HCT116 (cell line): ENCODE data around the gene MTFR1L. TPM values are rescaled to one million over a fixed set of nuclear protein-coding genes. Genes with fewer than 3 reads are reported as not detected.

Experiments used
- ATAC-seq: fragments of 200-7000 bp; cut with Tn5 transposase; 2 replicates; pipeline ENCODE4 v1.9.1; 2020; ENCODE audit warnings: mild to moderate bottlenecking, moderate library complexity
- BruUV-seq: library from RNA; stranded (reverse); fragments of 400-500 nt; replicated peaks from 2 replicates; lab custom pipeline; 2021; lab: Mats Ljungman, UMichigan
- CTCF ChIA-PET: fragments of 300-600 bp; sonication (Branson Sonifier 250); formaldehyde crosslinking; loops from one replicate; lab custom pipeline; 2021; ENCODE audit warnings: antibody characterized with exemption; lab: Charles Lee
- POLR2A ChIA-PET: fragments of 300-600, 350-600 bp; sonication (Branson Sonifier 250); formaldehyde crosslinking; loops from one replicate; lab custom pipeline; 2021; ENCODE audit warnings: antibody characterized with exemption; lab: Charles Lee
- RAD21 ChIA-PET, 2 experiments: fragments of 300-600 bp; sonication (Branson Sonifier 250); formaldehyde crosslinking; loops; one replicate each; lab custom pipeline; 2023; ENCODE audit warnings: low total read pairs in 2 of 2; ENCODE audit not compliant: uncharacterized antibody in 2 of 2, unreplicated experiment in 2 of 2, low non-redundant PET in 1 of 2; lab: Charles Lee
- DNase-seq: peaks from one replicate; pipeline ENCODE4 v3.0.0-alpha.2; 2010; ENCODE audit warnings: low read depth, low spot score
- H2AFZ ChIP-seq: fragments of 200-600 bp; shearing (Covaris generic), sonication (generic); 2 replicates; pipeline ENCODE4 v1.6.1; 2017; ENCODE audit warnings: low read depth, mixed run types, mixed read lengths, antibody characterized with exemption, low read length; ENCODE audit not compliant: poor library complexity, severe bottlenecking
- H3K27ac ChIP-seq: 2 replicates; pipeline ENCODE4 v1.5.1; 2012; ENCODE audit warnings: low read depth, low read length
- H3K27me3 ChIP-seq: fragments of 200-600 bp; sonication (generic); 2 replicates; pipeline ENCODE4 v1.6.1; 2016; ENCODE audit warnings: mixed run types, low read length, mixed read lengths; ENCODE audit not compliant: insufficient read depth
- H3K36me3 ChIP-seq, 2 experiments: fragments of 200-500 bp in 1 of 2; fragments of 200-600 bp in 1 of 2; sonication (Bioruptor generic) in 1 of 2; sonication (generic) in 1 of 2; 2 replicates each; pipeline versions ENCODE4 v1.5.1 to v1.6.1; 2014 to 2016; ENCODE audit warnings: low read length in 2 of 2, inconsistent platforms in 1 of 2, mixed read lengths in 1 of 2, mixed run types in 1 of 2; ENCODE audit not compliant: insufficient read depth in 2 of 2, control insufficient read depth in 1 of 2
- H3K4me1 ChIP-seq, 2 experiments: fragments of 200-600 bp in 1 of 2; sonication (generic) in 1 of 2; 2 replicates each; pipeline versions ENCODE4 v1.5.1 to v1.6.1; 2012 to 2017; ENCODE audit warnings: low read length in 2 of 2, inconsistent platforms in 1 of 2, mild to moderate bottlenecking in 1 of 2, mixed read lengths in 1 of 2, mixed run types in 1 of 2, moderate library complexity in 1 of 2; ENCODE audit not compliant: insufficient read depth in 2 of 2, control insufficient read depth in 1 of 2
- H3K4me2 ChIP-seq: fragments of 200-600 bp; sonication (generic); 2 replicates; pipeline ENCODE4 v1.6.1; 2017; ENCODE audit warnings: mixed run types, low read length, mixed read lengths
- H3K4me3 ChIP-seq, 2 experiments: fragments of 200-600 bp in 1 of 2; sonication (generic) in 1 of 2; replicated peaks in 1 of 2; 2 replicates each; pipeline ENCODE4 v1.5.1; 2011 to 2016; ENCODE audit warnings: low read length in 2 of 2, control low read depth in 1 of 2, low read depth in 1 of 2, mild to moderate bottlenecking in 1 of 2, mixed read lengths in 1 of 2, mixed run types in 1 of 2
- H3K79me2 ChIP-seq: fragments of 200-600 bp; sonication (generic); 2 replicates; pipeline ENCODE4 v1.6.1; 2017; ENCODE audit warnings: mild to moderate bottlenecking, mixed run types, low read length, moderate library complexity, mixed read lengths; ENCODE audit not compliant: insufficient read depth
- H3K9ac ChIP-seq: fragments of 200-600 bp; sonication (generic); 2 replicates; pipeline ENCODE4 v1.6.1; 2016; ENCODE audit warnings: low read length, mixed read lengths
- H3K9me2 ChIP-seq: fragments of 200-600 bp; sonication (generic), shearing (Covaris generic); 2 replicates; pipeline ENCODE4 v1.6.1; 2017; ENCODE audit warnings: mixed run types, mild to moderate bottlenecking, moderate library complexity; ENCODE audit not compliant: insufficient read depth
- H3K9me3 ChIP-seq, 2 experiments: fragments of 200-500 bp in 1 of 2; fragments of 200-600 bp in 1 of 2; sonication (Bioruptor generic) in 1 of 2; sonication (generic) in 1 of 2; 2 replicates each; pipeline ENCODE4 v1.6.1; 2014 to 2017; ENCODE audit warnings: low read length in 2 of 2, mixed read lengths in 2 of 2, inconsistent platforms in 1 of 2, low read depth in 1 of 2, mild to moderate bottlenecking in 1 of 2, mixed run types in 1 of 2, moderate library complexity in 1 of 2; ENCODE audit not compliant: control insufficient read depth in 1 of 2, insufficient read depth in 1 of 2
- H4K20me1 ChIP-seq: fragments of 200-600 bp; sonication (generic), shearing (Covaris generic); 2 replicates; pipeline ENCODE4 v1.6.1; 2017; ENCODE audit warnings: mixed run types, mild to moderate bottlenecking, moderate library complexity; ENCODE audit not compliant: insufficient read depth
- CBX3 ChIP-seq: IDR thresholded peaks from 2 replicates; pipeline ENCODE4 v1.6.1; 2012; ENCODE audit warnings: low read depth
- CEBPB ChIP-seq: IDR thresholded peaks from 2 replicates; pipeline ENCODE4 v1.6.1; 2012; ENCODE audit warnings: low read depth
- EGR1 ChIP-seq: IDR thresholded peaks from 2 replicates; pipeline ENCODE4 v1.6.1; 2012; ENCODE audit warnings: low read depth
- ELF1 ChIP-seq: IDR thresholded peaks from 2 replicates; pipeline ENCODE4 v1.6.1; 2012; ENCODE audit warnings: low read depth, borderline replicate concordance
- EZH2phosphoT487 ChIP-seq: fragments of 200-600 bp; IDR thresholded peaks from 2 replicates; pipeline ENCODE4 v1.6.1; 2018; ENCODE audit warnings: antibody characterized with exemption, borderline replicate concordance
- FOSL1 ChIP-seq: IDR thresholded peaks from 2 replicates; pipeline ENCODE4 v1.6.1; 2012; ENCODE audit warnings: low read depth
- JUND ChIP-seq: IDR thresholded peaks from 2 replicates; pipeline ENCODE4 v1.6.1; 2012
- MAX ChIP-seq: IDR thresholded peaks from 2 replicates; pipeline ENCODE4 v1.6.1; 2012
- POLR2A ChIP-seq: IDR thresholded peaks from 2 replicates; pipeline ENCODE4 v1.7.0; 2011; ENCODE audit warnings: borderline replicate concordance; ENCODE audit not compliant: insufficient read depth, insufficient read length; ENCODE audit errors: extremely low read depth
- RAD21 ChIP-seq: IDR thresholded peaks from 2 replicates; pipeline ENCODE4 v1.6.1; 2012; ENCODE audit warnings: low read depth, mild to moderate bottlenecking
- REST ChIP-seq: IDR thresholded peaks from 2 replicates; pipeline ENCODE4 v1.6.1; 2012; ENCODE audit warnings: low read depth
- SIN3A ChIP-seq: IDR thresholded peaks from 2 replicates; pipeline ENCODE4 v1.6.1; 2012; ENCODE audit warnings: low read depth
- SP1 ChIP-seq: IDR thresholded peaks from 2 replicates; pipeline ENCODE4 v1.6.1; 2012; ENCODE audit warnings: low read depth
- SRF ChIP-seq: IDR thresholded peaks from 2 replicates; pipeline ENCODE4 v1.6.1; 2012; ENCODE audit warnings: low read depth
- YY1 ChIP-seq: IDR thresholded peaks from 2 replicates; pipeline ENCODE4 v1.6.1; 2011; ENCODE audit warnings: low read length, low read depth, moderate library complexity, mild to moderate bottlenecking; ENCODE audit not compliant: insufficient replicate concordance; ENCODE audit errors: extremely low read depth
- ZBTB33 ChIP-seq: IDR thresholded peaks from 2 replicates; pipeline ENCODE4 v1.6.1; 2011; ENCODE audit warnings: mild to moderate bottlenecking, low read length, moderate library complexity; ENCODE audit not compliant: insufficient replicate concordance; ENCODE audit errors: extremely low read depth
- ZNF274 ChIP-seq: fragments of 200-500 bp; sonication (Bioruptor generic); IDR thresholded peaks from 2 replicates; pipeline ENCODE4 v1.6.1; 2014; ENCODE audit warnings: mild to moderate bottlenecking, low read depth, low read length, inconsistent platforms
- intact Hi-C: fragments of 100-400 bp; cut with micrococcal nuclease; formaldehyde crosslinking; loops from 2 replicates; pipeline ENCODE4 v1.10.0; 2022
- total RNA-seq: library from RNA; stranded (reverse); gene quantifications from one replicate; pipeline ENCODE4 v1.2.1, GENCODE V29; 2021; ENCODE audit not compliant: unreplicated experiment
- TF ChIP-seq, protein P1 (sequence below): IDR thresholded peaks from 2 replicates; pipeline ENCODE4 v1.6.1; 2012
- TF ChIP-seq, protein P2 (sequence below), 3 experiments: fragments of 200-600 bp in 1 of 3; sonication (generic) in 1 of 3; IDR thresholded peaks in 2 of 3; conservative IDR thresholded peaks in 1 of 3; 2 replicates each; pipeline ENCODE4 v1.5.1; 2012 to 2017; ENCODE audit warnings: low read depth in 2 of 3, low read length in 2 of 3, antibody characterized with exemption in 1 of 3, borderline replicate concordance in 1 of 3, control low read depth in 1 of 3, mild to moderate bottlenecking in 1 of 3, mixed read lengths in 1 of 3, mixed run types in 1 of 3, moderate library complexity in 1 of 3; ENCODE audit not compliant: insufficient read depth in 1 of 3

Gene MTFR1L
- total RNA-seq, 1 experiment from 2014 or later = 35.8 TPM

- ChIA-PET RAD21 (no interaction called here), POLR2A (no interaction called here), CTCF (no interaction called here)
- ATAC-seq (no peak), DNase-seq (no peak)
- no peaks in the 10 kb centered on the region; the same call in 1 of the 2 replicates for H4K20me1 ChIP-seq
- no peaks in the 10 kb centered on the region for H3K9me3 ChIP-seq
- no peaks in the 10 kb centered on the region for H3K9me2 ChIP-seq
- no peaks in the 10 kb centered on the region for H3K27me3 ChIP-seq
- H3K79me2 ChIP-seq = peaks cover 30% of the 10 kb centered on the region
- H3K36me3 ChIP-seq = peaks cover 46 to 50% of the 10 kb centered on the region in 2 experiments
- H3K9ac ChIP-seq = no peak overlapping the region
- H3K27ac ChIP-seq = no peak overlapping the region
- H3K4me1 ChIP-seq = no peaks in the 10 kb centered on the region
- no peak for TF ChIP-seq JUND
- TF ChIP-seq ELF1 = no peak
- no peak for TF ChIP-seq RAD21
- no peak for TF ChIP-seq CEBPB
- TF ChIP-seq, protein P1, sequence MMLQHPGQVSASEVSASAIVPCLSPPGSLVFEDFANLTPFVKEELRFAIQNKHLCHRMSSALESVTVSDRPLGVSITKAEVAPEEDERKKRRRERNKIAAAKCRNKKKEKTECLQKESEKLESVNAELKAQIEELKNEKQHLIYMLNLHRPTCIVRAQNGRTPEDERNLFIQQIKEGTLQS = no peak
- no peak for TF ChIP-seq EZH2phosphoT487
- no peak for TF ChIP-seq MAX
- no peak for TF ChIP-seq ZBTB33
- TF ChIP-seq EGR1 = no peak
- TF ChIP-seq REST = no peak
- TF ChIP-seq POLR2A = no peak
- TF ChIP-seq SIN3A = no peak
- no peak for TF ChIP-seq YY1
- TF ChIP-seq SP1 = no peak
- no peak for TF ChIP-seq ZNF274
- TF ChIP-seq, protein P2, sequence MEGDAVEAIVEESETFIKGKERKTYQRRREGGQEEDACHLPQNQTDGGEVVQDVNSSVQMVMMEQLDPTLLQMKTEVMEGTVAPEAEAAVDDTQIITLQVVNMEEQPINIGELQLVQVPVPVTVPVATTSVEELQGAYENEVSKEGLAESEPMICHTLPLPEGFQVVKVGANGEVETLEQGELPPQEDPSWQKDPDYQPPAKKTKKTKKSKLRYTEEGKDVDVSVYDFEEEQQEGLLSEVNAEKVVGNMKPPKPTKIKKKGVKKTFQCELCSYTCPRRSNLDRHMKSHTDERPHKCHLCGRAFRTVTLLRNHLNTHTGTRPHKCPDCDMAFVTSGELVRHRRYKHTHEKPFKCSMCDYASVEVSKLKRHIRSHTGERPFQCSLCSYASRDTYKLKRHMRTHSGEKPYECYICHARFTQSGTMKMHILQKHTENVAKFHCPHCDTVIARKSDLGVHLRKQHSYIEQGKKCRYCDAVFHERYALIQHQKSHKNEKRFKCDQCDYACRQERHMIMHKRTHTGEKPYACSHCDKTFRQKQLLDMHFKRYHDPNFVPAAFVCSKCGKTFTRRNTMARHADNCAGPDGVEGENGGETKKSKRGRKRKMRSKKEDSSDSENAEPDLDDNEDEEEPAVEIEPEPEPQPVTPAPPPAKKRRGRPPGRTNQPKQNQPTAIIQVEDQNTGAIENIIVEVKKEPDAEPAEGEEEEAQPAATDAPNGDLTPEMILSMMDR (IDR thresholded peaks at IDR 0.05 in 2 of 3, conservative IDR thresholded peaks at IDR 0.05 in 1 of 3; ENCODE audit: borderline replicate concordance in 1 of 3, insufficient read depth in 1 of 3, low read depth in 2 of 3, low read length in 2 of 3) = no peak
- no peak for TF ChIP-seq SRF
- no peak for TF ChIP-seq CBX3
- no peak for TF ChIP-seq FOSL1
- H3K4me2 ChIP-seq = no peak overlapping the region
- no peak overlapping the region for H2AFZ ChIP-seq
- BruUV-seq = no TSS peak
- H3K4me3 ChIP-seq = no peak overlapping the region
- intact Hi-C loops = no loop called here
These were observed 9.3 kb downstream of the MTFR1L start for GRCh38 chr1:25829046-25829445.
